Liver (tissue), 9 donors: ENCODE results near the gene CTXND1. TPM values are rescaled to one million over a fixed set of nuclear protein-coding genes. Genes with fewer than 3 reads are reported as not detected.

ENCODE experiments used
- DNase-seq: peaks from one replicate; pipeline ENCODE4 v3.0.0-alpha.2; 2017; ENCODE audit warnings: low spot score
- H3K27ac ChIP-seq, 2 donors: one replicate each; pipeline ENCODE4 v1.7.0; 2013; ENCODE audit warnings: inconsistent platforms in 2 of 2, low read length in 2 of 2, control low read depth in 1 of 2, low read depth in 1 of 2, mild to moderate bottlenecking in 1 of 2
- H3K27me3 ChIP-seq, 4 donors: one replicate each; pipeline versions ENCODE4 v1.6.1 to v1.7.0; 2013; ENCODE audit warnings: low read length in 3 of 4, inconsistent platforms in 1 of 4, mild to moderate bottlenecking in 1 of 4, moderate library complexity in 1 of 4; ENCODE audit not compliant: control insufficient read depth in 4 of 4, insufficient read depth in 4 of 4
- H3K36me3 ChIP-seq, 4 donors: one replicate each; pipeline versions ENCODE4 v1.6.1 to v1.7.0; 2013; ENCODE audit warnings: low read length in 3 of 4, mild to moderate bottlenecking in 3 of 4, low read depth in 1 of 4, moderate library complexity in 1 of 4; ENCODE audit not compliant: control insufficient read depth in 4 of 4, insufficient read depth in 3 of 4
- H3K4me1 ChIP-seq, 4 donors: one replicate each; pipeline versions ENCODE4 v1.6.1 to v1.7.0; 2013; ENCODE audit warnings: low read length in 3 of 4, mild to moderate bottlenecking in 3 of 4, moderate library complexity in 1 of 4; ENCODE audit not compliant: control insufficient read depth in 4 of 4, insufficient read depth in 4 of 4
- H3K4me3 ChIP-seq, 3 donors: one replicate each; pipeline versions ENCODE4 v1.6.1 to v1.7.0; 2013; ENCODE audit warnings: low read length in 3 of 3, control low read depth in 1 of 3, low read depth in 1 of 3, mild to moderate bottlenecking in 1 of 3
- H3K9ac ChIP-seq, 2 donors: one replicate each; pipeline ENCODE4 v1.7.0; 2013; ENCODE audit warnings: low read length in 2 of 2, mild to moderate bottlenecking in 2 of 2, moderate library complexity in 2 of 2, control low read depth in 1 of 2, low read depth in 1 of 2
- H3K9me3 ChIP-seq, 4 donors: one replicate each; pipeline versions ENCODE4 v1.6.1 to v1.7.0; 2013; ENCODE audit warnings: low read length in 3 of 4; ENCODE audit not compliant: control insufficient read depth in 4 of 4
- EGR1 ChIP-seq, 2 donors: IDR thresholded peaks; 2 replicates each; pipeline ENCODE4 v1.6.1; 2016 to 2018; ENCODE audit warnings: antibody characterized with exemption in 2 of 2, low read depth in 2 of 2
- FOXA1 ChIP-seq: IDR thresholded peaks from 2 replicates; pipeline ENCODE4 v1.6.1; 2016; ENCODE audit warnings: antibody characterized with exemption
- FOXA2 ChIP-seq: IDR thresholded peaks from 2 replicates; pipeline ENCODE4 v1.6.1; 2016; ENCODE audit warnings: antibody characterized with exemption
- GABPA ChIP-seq, 2 donors: IDR thresholded peaks in 1 of 2; conservative IDR thresholded peaks in 1 of 2; 2 replicates each; pipeline ENCODE4 v1.6.1; 2016; ENCODE audit warnings: antibody characterized with exemption in 2 of 2, mild to moderate bottlenecking in 1 of 2, moderate library complexity in 1 of 2
- HNF4A ChIP-seq, 2 donors: conservative IDR thresholded peaks; 2 replicates each; pipeline ENCODE4 v1.6.1; 2016; ENCODE audit warnings: antibody characterized with exemption in 2 of 2, mild to moderate bottlenecking in 2 of 2
- HNF4G ChIP-seq: IDR thresholded peaks from 2 replicates; pipeline ENCODE4 v1.6.1; 2016; ENCODE audit warnings: antibody characterized with exemption
- JUND ChIP-seq, 2 donors: IDR thresholded peaks; 2 replicates each; pipeline ENCODE4 v1.6.1; 2016; ENCODE audit warnings: antibody characterized with exemption in 2 of 2
- NR2F2 ChIP-seq: IDR thresholded peaks from 2 replicates; pipeline ENCODE4 v1.6.1; 2016; ENCODE audit warnings: antibody characterized with exemption
- RAD21 ChIP-seq, 2 donors: IDR thresholded peaks; 2 replicates each; pipeline ENCODE4 v1.6.1; 2016; ENCODE audit warnings: antibody characterized with exemption in 2 of 2, mild to moderate bottlenecking in 2 of 2
- RXRA ChIP-seq, 2 donors: IDR thresholded peaks; 2 replicates each; pipeline ENCODE4 v1.6.1; 2017 to 2018; ENCODE audit warnings: antibody characterized with exemption in 2 of 2, mild to moderate bottlenecking in 1 of 2
- SP1 ChIP-seq: IDR thresholded peaks from 2 replicates; pipeline ENCODE4 v1.6.1; 2018; ENCODE audit warnings: antibody characterized with exemption, mild to moderate bottlenecking
- TAF1 ChIP-seq: conservative IDR thresholded peaks from 2 replicates; pipeline ENCODE4 v1.6.1; 2016; ENCODE audit warnings: antibody characterized with exemption, mild to moderate bottlenecking
- YY1 ChIP-seq: IDR thresholded peaks from 2 replicates; pipeline ENCODE4 v1.6.1; 2016; ENCODE audit warnings: antibody characterized with exemption, mild to moderate bottlenecking
- WGBS: extraction: QIAGEN DNeasy Blood & Tissue Kit; methylation state at CpG from one replicate; pipeline ENCODE4 v1.1.7; 2013; 5-methylcytosine and 5-hydroxymethylcytosine counted together
- polyA plus RNA-seq, 2 donors: library from polyadenylated mRNA; stranded (reverse) in 1 of 2; unstranded in 1 of 2; fragments of 200-250 nt in 1 of 2; fragments of >200 nt in 1 of 2; fragmentation: Nextera tagmentation in 1 of 2; extraction: Ambion mirVana in 1 of 2; gene quantifications; one replicate each; pipeline versions ENCODE4 v1.2.1 to v1.2.3, GENCODE V29; 2013 to 2015
- total RNA-seq, 2 donors: library from RNA; depleted of rRNA; stranded (reverse); fragments of >200 nt; gene quantifications; one replicate each; pipeline ENCODE4 v1.2.3, GENCODE V29; 2014
- TF ChIP-seq, protein P1 (sequence below): IDR thresholded peaks from 2 replicates; pipeline ENCODE4 v1.6.1; 2016; ENCODE audit warnings: antibody characterized with exemption, mild to moderate bottlenecking
- TF ChIP-seq, protein P2 (sequence below): fragments of 150-350 bp; IDR thresholded peaks from 2 replicates; pipeline ENCODE4 v1.5.1; 2017; ENCODE audit warnings: improper control_type of control experiment, low read depth, low read length; ENCODE audit not compliant: missing input control
- TF ChIP-seq, protein P3 (sequence below): IDR thresholded peaks from 2 replicates; pipeline ENCODE4 v1.6.1; 2016; ENCODE audit warnings: antibody characterized with exemption
- TF ChIP-seq, protein P4 (sequence below): IDR thresholded peaks from 2 replicates; pipeline ENCODE4 v1.6.1; 2016; ENCODE audit warnings: antibody characterized with exemption
- donor health status: healthy.
- donor health status: healthy.
- donor health status: healthy.
- donor health status: healthy.
- donor health status: healthy.

Gene CTXND1
- total and polyA plus RNA-seq, 4 donors: 2.9 to 4.1 (median 3.1) TPM

DNA sequence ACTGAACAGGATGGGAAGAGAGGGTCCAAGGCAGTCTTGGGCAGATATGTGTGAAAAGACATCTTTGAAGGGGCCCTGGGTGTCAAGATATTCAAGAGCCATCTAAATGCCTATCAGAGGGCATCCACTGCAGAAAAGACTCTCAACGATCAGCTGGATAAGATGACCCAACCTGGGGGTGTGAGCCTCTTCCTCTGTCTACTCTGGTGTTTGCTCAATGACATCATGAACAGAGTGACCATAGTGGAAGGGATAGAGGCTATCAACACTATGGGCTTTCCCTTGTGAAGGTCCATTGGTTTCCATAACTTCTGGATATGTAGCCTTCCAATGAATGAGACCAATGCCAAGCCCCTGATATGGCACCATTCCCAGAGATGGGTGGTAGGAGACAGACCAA is 57.1 kb downstream of the CTXND1 start:
- TF ChIP-seq, protein P1, sequence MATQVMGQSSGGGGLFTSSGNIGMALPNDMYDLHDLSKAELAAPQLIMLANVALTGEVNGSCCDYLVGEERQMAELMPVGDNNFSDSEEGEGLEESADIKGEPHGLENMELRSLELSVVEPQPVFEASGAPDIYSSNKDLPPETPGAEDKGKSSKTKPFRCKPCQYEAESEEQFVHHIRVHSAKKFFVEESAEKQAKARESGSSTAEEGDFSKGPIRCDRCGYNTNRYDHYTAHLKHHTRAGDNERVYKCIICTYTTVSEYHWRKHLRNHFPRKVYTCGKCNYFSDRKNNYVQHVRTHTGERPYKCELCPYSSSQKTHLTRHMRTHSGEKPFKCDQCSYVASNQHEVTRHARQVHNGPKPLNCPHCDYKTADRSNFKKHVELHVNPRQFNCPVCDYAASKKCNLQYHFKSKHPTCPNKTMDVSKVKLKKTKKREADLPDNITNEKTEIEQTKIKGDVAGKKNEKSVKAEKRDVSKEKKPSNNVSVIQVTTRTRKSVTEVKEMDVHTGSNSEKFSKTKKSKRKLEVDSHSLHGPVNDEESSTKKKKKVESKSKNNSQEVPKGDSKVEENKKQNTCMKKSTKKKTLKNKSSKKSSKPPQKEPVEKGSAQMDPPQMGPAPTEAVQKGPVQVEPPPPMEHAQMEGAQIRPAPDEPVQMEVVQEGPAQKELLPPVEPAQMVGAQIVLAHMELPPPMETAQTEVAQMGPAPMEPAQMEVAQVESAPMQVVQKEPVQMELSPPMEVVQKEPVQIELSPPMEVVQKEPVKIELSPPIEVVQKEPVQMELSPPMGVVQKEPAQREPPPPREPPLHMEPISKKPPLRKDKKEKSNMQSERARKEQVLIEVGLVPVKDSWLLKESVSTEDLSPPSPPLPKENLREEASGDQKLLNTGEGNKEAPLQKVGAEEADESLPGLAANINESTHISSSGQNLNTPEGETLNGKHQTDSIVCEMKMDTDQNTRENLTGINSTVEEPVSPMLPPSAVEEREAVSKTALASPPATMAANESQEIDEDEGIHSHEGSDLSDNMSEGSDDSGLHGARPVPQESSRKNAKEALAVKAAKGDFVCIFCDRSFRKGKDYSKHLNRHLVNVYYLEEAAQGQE: no peak
- no peak for TF ChIP-seq SP1
- no peak for TF ChIP-seq HNF4G
- TF ChIP-seq FOXA1: no peak
- no peak for TF ChIP-seq GABPA (IDR thresholded peaks at IDR 0.05 in 1 of 2, conservative IDR thresholded peaks at IDR 0.05 in 1 of 2)
- no peak for TF ChIP-seq EGR1 (IDR thresholded peaks at IDR 0.05; ENCODE audit: low read depth in 2 of 2)
- TF ChIP-seq YY1: no peak
- TF ChIP-seq, protein P2, sequence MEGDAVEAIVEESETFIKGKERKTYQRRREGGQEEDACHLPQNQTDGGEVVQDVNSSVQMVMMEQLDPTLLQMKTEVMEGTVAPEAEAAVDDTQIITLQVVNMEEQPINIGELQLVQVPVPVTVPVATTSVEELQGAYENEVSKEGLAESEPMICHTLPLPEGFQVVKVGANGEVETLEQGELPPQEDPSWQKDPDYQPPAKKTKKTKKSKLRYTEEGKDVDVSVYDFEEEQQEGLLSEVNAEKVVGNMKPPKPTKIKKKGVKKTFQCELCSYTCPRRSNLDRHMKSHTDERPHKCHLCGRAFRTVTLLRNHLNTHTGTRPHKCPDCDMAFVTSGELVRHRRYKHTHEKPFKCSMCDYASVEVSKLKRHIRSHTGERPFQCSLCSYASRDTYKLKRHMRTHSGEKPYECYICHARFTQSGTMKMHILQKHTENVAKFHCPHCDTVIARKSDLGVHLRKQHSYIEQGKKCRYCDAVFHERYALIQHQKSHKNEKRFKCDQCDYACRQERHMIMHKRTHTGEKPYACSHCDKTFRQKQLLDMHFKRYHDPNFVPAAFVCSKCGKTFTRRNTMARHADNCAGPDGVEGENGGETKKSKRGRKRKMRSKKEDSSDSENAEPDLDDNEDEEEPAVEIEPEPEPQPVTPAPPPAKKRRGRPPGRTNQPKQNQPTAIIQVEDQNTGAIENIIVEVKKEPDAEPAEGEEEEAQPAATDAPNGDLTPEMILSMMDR: no peak
- no peak for TF ChIP-seq TAF1
- TF ChIP-seq, protein P3, sequence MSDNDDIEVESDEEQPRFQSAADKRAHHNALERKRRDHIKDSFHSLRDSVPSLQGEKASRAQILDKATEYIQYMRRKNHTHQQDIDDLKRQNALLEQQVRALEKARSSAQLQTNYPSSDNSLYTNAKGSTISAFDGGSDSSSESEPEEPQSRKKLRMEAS: no peak
- TF ChIP-seq RAD21 (IDR thresholded peaks at IDR 0.05): no peak
- no peak for TF ChIP-seq JUND (IDR thresholded peaks at IDR 0.05)
- no peak for TF ChIP-seq HNF4A (conservative IDR thresholded peaks at IDR 0.05)
- TF ChIP-seq FOXA2: no peak
- TF ChIP-seq, protein P4, sequence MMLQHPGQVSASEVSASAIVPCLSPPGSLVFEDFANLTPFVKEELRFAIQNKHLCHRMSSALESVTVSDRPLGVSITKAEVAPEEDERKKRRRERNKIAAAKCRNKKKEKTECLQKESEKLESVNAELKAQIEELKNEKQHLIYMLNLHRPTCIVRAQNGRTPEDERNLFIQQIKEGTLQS: no peak
- TF ChIP-seq NR2F2: no peak
- no peak overlapping the region for H3K9ac ChIP-seq
- H3K4me1 ChIP-seq: peaks cover 0 to 2% (median 0%) of the 10 kb centered on the region in 4 donors
- no peak overlapping the region for H3K27ac ChIP-seq
- peaks cover 0 to 4% (median 0%) of the 10 kb centered on the region in 4 donors for H3K36me3 ChIP-seq
- DNase-seq: no peak
- H3K27me3 ChIP-seq: no peaks in the 10 kb centered on the region
- no peak overlapping the region for H3K4me3 ChIP-seq
- no peaks in the 10 kb centered on the region for H3K9me3 ChIP-seq
- 73% methylated on average over 1 of the region's 1 CpG for WGBS

DNA sequence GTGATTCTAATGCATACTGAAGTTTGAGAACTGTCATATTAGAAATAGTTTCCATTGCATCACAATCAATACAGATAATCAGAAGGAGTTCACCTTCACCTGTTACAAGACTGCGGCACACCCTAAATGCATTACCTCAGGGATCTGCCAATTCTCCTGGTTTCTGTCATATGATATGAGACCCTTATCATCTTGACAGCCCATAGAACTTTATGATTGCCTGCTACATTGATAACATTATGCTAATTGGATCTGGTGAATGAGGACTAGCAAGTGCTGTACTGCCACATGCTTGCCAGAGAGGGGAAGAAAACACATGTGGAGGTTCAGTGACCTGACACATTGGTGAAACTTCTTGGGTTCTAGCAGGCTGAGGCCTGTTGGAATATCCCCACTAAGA is 57.8 kb downstream of the CTXND1 start:
- TF ChIP-seq FOXA2 (no peak), SP1 (no peak), RXRA (IDR thresholded peaks at IDR 0.05) (no peak), HNF4A (conservative IDR thresholded peaks at IDR 0.05) (no peak), FOXA1 (no peak), JUND (IDR thresholded peaks at IDR 0.05) (no peak), HNF4G (no peak), EGR1 (IDR thresholded peaks at IDR 0.05; ENCODE audit: low read depth in 2 of 2) (no peak)
- Histone ChIP-seq H3K9ac (no peak overlapping the region), H3K27me3 (no peaks in the 10 kb centered on the region), H3K36me3 (no peaks in the 10 kb centered on the region), H3K27ac (no peak overlapping the region), H3K4me1 (peaks cover 0 to 2% (median 0%) of the 10 kb centered on the region in 4 donors), H3K9me3 (no peaks in the 10 kb centered on the region), H3K4me3 (no peak overlapping the region)
- DNase-seq: no peak
- 100% methylated on average over 1 of the region's 1 CpG for WGBS
